Transverse colon (tissue), 4 donors: ENCODE results near the gene SPACDR.

Source experiments
- CTCF ChIP-seq, 5 experiments: fragments of 200-600 bp in 3 of 5; fragments of 450-650 bp in 2 of 5; sonication (generic) in 3 of 5; IDR thresholded peaks; 1 replicate in 2 of 5; 2 replicates in 3 of 5; pipeline ENCODE4 v1.5.1; 2016 to 2017; ENCODE audit warnings: antibody characterized with exemption in 5 of 5, inconsistent platforms in 3 of 5, mild to moderate bottlenecking in 2 of 5, moderate library complexity in 1 of 5
- POLR2AphosphoS5 ChIP-seq, 3 donors: sonication (generic); formaldehyde crosslinking; IDR thresholded peaks; one replicate each; pipeline ENCODE4 v1.6.1; 2016; ENCODE audit warnings: antibody characterized with exemption in 3 of 3

DNA sequence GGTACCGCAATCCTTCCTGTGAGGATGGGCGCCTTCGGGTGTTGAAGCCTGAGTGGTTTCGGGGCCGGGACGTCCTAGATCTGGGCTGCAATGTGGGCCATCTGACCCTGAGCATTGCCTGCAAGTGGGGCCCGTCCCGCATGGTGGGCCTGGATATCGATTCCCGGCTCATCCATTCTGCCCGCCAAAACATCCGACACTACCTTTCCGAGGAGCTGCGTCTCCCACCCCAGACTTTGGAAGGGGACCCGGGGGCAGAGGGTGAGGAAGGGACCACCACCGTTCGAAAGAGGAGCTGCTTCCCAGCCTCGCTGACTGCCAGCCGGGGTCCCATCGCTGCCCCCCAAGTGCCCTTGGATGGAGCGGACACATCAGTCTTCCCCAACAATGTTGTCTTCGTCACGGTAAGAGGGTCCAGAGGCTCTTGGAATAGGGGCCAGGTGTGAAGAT is 32.7 kb downstream of the SPACDR start:
- TF ChIP-seq CTCF (IDR thresholded peaks at IDR 0.05) (no peak), POLR2AphosphoS5 (IDR thresholded peaks at IDR 0.05) (no peak)
